T1000 (cell line): ENCODE results near the gene DAP3.

Experiments
- DNase-seq: peaks from one replicate; lab custom pipeline; 2025; ENCODE audit warnings: mixed read lengths; lab: John Stamatoyannopoulos, UW

DAP3 gene

DNA sequence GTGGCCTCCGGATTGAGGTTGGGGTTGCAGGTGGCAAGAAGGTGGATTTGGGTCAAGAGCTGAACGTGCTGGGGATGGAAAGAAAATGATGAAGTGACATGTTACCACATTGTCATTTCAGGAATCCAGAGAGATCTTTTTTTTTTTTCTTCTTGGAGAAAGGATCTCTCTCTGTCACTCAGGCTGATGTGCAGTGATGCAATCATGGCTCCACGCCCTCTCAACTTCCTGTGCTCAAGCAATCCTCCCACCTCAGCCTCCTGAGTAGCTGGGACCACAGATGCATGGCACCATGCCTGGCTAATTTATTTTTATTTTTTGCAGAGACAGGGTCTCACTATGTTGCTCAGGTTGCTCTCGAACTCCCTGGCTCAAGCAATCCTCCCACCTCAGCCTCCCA is 87.5 kb downstream of the DAP3 start:
- DNase-seq = no peak

DNA sequence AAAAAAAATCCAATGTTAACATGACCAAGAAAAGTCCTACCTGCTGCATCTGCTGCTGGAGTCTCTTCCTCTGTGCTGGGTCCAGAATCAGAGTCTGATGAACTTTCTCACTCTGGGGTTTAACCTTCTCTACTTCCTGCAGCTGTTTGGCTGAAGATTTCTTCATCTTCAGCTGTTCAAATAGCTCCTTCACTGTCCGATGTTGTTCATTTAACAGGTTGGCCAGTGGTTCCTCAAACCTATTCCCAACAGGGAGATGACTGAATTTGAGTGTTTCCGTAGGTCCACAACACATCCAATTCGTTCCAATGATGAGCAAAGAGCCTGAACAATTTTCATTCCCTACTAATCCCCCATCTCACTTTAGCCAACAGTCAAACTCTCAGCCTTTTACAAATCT is 88.7 kb downstream of the DAP3 start:
- DNase-seq = no peak
